Stimulated activated naive CD4-positive, alpha-beta T cell (primary cell): ENCODE measurements around the gene PRKRA.
"Not testable (repeated sequence)": the region's sequence is repeated elsewhere in the genome, so short reads cannot be mapped to it uniquely, and the experiment has no call there.

Source experiments
- DNase-seq, 6 experiments: peaks; one replicate each; lab custom pipeline; 2025; lab: John Stamatoyannopoulos, UW

Gene PRKRA

GRCh38 chr2:178457390-178457886, 6.5 kb upstream of the PRKRA start:
- DNase-seq, result no peak

GRCh38 chr2:178455947-178456346, 5.0 kb upstream of the PRKRA start:
- DNase-seq, result no peak

GRCh38 chr2:178452870-178453269, 1.9 kb upstream of the PRKRA start:
- DNase-seq, result no peak

- DNase-seq, result no peak
Observed at GRCh38 chr2:178452334-178452733, 1.4 kb upstream of the PRKRA start.

- peak in 4 of 6 experiments; percentile 76 to 87 (median 86) for DNase-seq
Observed at GRCh38 chr2:178450524-178450773, 526 bp downstream of the PRKRA start.

- no peak for DNase-seq
Observed at GRCh38 chr2:178449700-178450523, 1.1 kb downstream of the PRKRA start.

- DNase-seq, result no peak
Observed at GRCh38 chr2:178448968-178449661, 1.9 kb downstream of the PRKRA start.

- DNase-seq, result no peak
Observed at GRCh38 chr2:178441426-178441825, 9.5 kb downstream of the PRKRA start.

GRCh38 chr2:178436662-178437061, 14.3 kb downstream of the PRKRA start:
- no peak for DNase-seq

GRCh38 chr2:178429336-178429735, 21.6 kb downstream of the PRKRA start:
- no peak for DNase-seq

GRCh38 chr2:178428396-178428806, 22.6 kb downstream of the PRKRA start:
- DNase-seq, result no peak

GRCh38 chr2:178427458-178427857, 23.5 kb downstream of the PRKRA start:
- no peak for DNase-seq

GRCh38 chr2:178426388-178426787, 24.6 kb downstream of the PRKRA start:
- DNase-seq, result no peak

GRCh38 chr2:178425255-178425827, 25.6 kb downstream of the PRKRA start:
- DNase-seq, result no peak

- not testable (repeated sequence) for DNase-seq
Observed at GRCh38 chr2:178423746-178424145, 27.2 kb downstream of the PRKRA start.

- no peak for DNase-seq
Observed at GRCh38 chr2:178422097-178422496, 28.9 kb downstream of the PRKRA start.

GRCh38 chr2:178420463-178420999, 30.4 kb downstream of the PRKRA start:
- no peak for DNase-seq

GRCh38 chr2:178419123-178419522, 31.9 kb downstream of the PRKRA start:
- DNase-seq, result no peak

- DNase-seq, result no peak
Observed at GRCh38 chr2:178418426-178418825, 32.5 kb downstream of the PRKRA start.

- no peak for DNase-seq
Observed at GRCh38 chr2:178417916-178418315, 33.1 kb downstream of the PRKRA start.

- no peak for DNase-seq
Observed at GRCh38 chr2:178415979-178416378, 35.0 kb downstream of the PRKRA start.
